Neural cell (in vitro differentiated cells): ENCODE data around the gene EID2.

Experiments used
- EP300 ChIP-seq: fragments of 450-650 bp; conservative IDR thresholded peaks from 2 replicates; pipeline ENCODE4 v1.6.1; 2014; ENCODE audit warnings: antibody characterized with exemption, mild to moderate bottlenecking, moderate library complexity; ENCODE audit not compliant: poor library complexity, severe bottlenecking
- EZH2 ChIP-seq: fragments of 200-600, 300-800 bp; shearing (Covaris generic), sonication (generic); IDR thresholded peaks from 2 replicates; pipeline ENCODE4 v1.6.1; 2014; ENCODE audit warnings: antibody characterized with exemption, low read length, borderline replicate concordance, mild to moderate bottlenecking; ENCODE audit not compliant: insufficient read depth, poor library complexity, severe bottlenecking
- POLR2AphosphoS5 ChIP-seq: IDR thresholded peaks from 2 replicates; pipeline ENCODE4 v1.6.1; 2012
- SMC3 ChIP-seq: fragments of 450-650 bp; conservative IDR thresholded peaks from 2 replicates; pipeline ENCODE4 v1.6.1; 2014; ENCODE audit warnings: antibody characterized with exemption, mild to moderate bottlenecking, moderate library complexity; ENCODE audit not compliant: poor library complexity
- TAF1 ChIP-seq: IDR thresholded peaks from 2 replicates; pipeline ENCODE4 v1.6.1; 2012; ENCODE audit warnings: low read depth
- TF ChIP-seq, protein P1 (sequence below): fragments of 450-650 bp; IDR thresholded peaks from 2 replicates; pipeline ENCODE4 v1.5.1; 2014; ENCODE audit warnings: antibody characterized with exemption, mild to moderate bottlenecking, moderate library complexity; ENCODE audit not compliant: poor library complexity, severe bottlenecking
- TF ChIP-seq, protein P2 (sequence below): IDR thresholded peaks from 2 replicates; pipeline ENCODE4 v1.6.1; 2012; ENCODE audit warnings: borderline replicate concordance

DNA sequence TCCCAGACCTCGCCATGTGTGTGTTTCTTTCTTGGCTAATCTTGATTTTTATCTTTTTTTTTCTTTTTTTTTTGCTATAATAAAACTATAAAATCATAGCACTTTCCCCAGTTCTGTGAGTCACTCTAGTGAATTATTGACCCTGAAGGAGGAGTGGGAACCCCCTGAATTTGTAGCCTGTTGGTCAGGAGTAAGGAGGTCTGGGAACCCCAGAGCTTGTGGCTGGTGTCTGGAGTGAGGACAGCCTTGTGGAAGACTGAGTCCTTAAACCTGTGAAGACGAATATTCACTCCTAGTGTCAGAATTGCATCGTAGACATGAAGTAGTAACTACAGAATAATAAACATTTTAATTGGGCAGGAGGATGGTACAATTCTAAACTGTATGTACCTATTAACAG is 14.8 kb downstream of the EID2 start:
- TF ChIP-seq EP300, result no peak
- TF ChIP-seq, protein P1, sequence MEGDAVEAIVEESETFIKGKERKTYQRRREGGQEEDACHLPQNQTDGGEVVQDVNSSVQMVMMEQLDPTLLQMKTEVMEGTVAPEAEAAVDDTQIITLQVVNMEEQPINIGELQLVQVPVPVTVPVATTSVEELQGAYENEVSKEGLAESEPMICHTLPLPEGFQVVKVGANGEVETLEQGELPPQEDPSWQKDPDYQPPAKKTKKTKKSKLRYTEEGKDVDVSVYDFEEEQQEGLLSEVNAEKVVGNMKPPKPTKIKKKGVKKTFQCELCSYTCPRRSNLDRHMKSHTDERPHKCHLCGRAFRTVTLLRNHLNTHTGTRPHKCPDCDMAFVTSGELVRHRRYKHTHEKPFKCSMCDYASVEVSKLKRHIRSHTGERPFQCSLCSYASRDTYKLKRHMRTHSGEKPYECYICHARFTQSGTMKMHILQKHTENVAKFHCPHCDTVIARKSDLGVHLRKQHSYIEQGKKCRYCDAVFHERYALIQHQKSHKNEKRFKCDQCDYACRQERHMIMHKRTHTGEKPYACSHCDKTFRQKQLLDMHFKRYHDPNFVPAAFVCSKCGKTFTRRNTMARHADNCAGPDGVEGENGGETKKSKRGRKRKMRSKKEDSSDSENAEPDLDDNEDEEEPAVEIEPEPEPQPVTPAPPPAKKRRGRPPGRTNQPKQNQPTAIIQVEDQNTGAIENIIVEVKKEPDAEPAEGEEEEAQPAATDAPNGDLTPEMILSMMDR, result no peak
- TF ChIP-seq POLR2AphosphoS5, result no peak
- no peak for TF ChIP-seq EZH2
- TF ChIP-seq SMC3, result no peak
- TF ChIP-seq, protein P2, sequence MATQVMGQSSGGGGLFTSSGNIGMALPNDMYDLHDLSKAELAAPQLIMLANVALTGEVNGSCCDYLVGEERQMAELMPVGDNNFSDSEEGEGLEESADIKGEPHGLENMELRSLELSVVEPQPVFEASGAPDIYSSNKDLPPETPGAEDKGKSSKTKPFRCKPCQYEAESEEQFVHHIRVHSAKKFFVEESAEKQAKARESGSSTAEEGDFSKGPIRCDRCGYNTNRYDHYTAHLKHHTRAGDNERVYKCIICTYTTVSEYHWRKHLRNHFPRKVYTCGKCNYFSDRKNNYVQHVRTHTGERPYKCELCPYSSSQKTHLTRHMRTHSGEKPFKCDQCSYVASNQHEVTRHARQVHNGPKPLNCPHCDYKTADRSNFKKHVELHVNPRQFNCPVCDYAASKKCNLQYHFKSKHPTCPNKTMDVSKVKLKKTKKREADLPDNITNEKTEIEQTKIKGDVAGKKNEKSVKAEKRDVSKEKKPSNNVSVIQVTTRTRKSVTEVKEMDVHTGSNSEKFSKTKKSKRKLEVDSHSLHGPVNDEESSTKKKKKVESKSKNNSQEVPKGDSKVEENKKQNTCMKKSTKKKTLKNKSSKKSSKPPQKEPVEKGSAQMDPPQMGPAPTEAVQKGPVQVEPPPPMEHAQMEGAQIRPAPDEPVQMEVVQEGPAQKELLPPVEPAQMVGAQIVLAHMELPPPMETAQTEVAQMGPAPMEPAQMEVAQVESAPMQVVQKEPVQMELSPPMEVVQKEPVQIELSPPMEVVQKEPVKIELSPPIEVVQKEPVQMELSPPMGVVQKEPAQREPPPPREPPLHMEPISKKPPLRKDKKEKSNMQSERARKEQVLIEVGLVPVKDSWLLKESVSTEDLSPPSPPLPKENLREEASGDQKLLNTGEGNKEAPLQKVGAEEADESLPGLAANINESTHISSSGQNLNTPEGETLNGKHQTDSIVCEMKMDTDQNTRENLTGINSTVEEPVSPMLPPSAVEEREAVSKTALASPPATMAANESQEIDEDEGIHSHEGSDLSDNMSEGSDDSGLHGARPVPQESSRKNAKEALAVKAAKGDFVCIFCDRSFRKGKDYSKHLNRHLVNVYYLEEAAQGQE, result no peak
- TF ChIP-seq TAF1, result no peak
